Occipital lobe (tissue), 2 donors: ENCODE data around the gene AFDN. TPM values are rescaled to one million over a fixed set of nuclear protein-coding genes. Genes with fewer than 3 reads are reported as not detected.
"Not testable (repeated sequence)": the region's sequence is repeated elsewhere in the genome, so short reads cannot be mapped to it uniquely, and the experiment has no call there.

Source experiments
- DNase-seq: peaks from one replicate; lab custom pipeline; 2025; lab: John Stamatoyannopoulos, UW
- total RNA-seq: library from RNA; depleted of rRNA; stranded (reverse); fragments of >200 nt; gene quantifications from one replicate; pipeline ENCODE4 v1.2.3, GENCODE V29; 2014

The AFDN gene
- total RNA-seq, 1 donor from 2014 or later: 237 TPM

DNA sequence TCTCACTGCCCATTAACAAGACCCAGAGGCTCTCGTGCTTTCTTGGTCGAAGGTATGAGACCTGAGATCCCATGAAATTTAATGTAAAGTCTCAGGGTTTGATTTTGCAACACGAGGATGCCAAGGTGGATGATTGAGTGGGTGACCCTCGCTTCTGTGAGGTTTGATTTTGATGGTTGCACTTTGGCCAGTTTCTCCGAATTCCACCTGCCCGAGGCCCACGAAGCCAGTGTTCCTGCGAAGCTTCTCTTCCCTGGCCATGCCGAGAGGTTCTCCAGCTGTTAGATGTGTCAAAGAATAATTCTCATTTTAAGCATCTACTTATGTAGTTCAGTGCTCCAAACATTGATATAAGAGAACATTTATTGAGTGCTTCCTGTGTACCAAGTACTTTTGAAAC is 170.9 kb downstream of the AFDN start, which contains the start of gene KIF25:
KIF25 (plus strand) TSS at position 30 of the 400 bp plus-strand sequence. CDS start 31,915 bp downstream, outside the sequence.
- no peak for DNase-seq

DNA sequence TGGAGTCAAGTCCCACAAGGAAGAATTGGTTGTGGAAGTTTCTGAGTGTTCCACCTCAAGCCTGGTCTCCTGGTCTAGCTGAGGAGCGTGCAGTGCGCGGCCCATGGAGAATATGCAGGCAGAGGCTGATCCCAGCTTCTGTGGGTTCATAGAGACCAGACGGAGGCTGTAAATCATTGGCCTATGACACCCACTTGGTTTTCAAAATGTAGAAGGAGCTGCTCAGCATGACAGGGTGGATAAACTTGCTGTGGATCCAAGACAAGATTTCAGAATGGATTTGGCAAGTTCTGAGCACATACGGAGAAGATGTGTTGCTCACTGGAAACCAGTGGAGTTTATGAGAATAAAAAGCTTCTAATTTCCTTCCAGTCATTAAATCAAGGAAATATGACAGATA is 171.5 kb downstream of the AFDN start:
- DNase-seq: no peak

DNA sequence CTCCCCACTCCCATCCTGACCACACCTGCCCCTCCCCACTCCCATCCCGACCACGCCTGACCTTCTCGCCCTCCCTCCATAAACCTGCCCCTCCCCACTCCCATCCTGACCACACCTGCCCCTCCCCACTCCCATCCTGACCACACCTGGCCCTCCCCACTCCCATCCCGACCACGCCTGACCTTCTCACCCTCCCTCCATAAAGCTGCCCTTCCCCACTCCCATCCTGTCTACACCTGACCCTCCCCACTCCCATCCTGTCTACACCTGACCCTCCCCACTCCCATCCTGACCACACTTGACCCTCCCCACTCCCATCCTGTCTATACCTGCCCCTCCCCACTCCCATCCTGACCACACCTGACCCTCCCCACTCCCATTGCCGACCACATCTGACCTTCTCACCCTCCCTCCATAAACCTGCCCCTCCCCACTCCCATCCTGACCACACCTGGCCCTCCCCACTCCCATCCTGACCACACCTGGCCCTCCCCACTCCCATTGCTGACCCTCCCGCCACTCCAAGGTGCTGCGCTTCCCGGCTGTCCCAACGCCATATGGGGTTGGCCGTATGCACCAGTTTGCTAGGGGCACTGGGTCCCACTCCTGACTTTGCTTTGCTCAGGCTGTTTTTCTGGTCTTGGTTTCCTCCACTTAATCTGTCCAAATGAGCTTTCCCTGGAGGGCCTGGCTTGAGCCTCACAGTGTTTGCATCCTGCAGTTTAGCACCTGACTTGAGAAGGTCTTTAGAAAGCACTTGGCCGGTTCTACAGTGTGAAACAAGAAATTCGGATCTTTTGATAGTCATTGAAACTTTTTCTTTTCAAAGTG is 173.7 kb downstream of the AFDN start:
- DNase-seq: no peak

DNA sequence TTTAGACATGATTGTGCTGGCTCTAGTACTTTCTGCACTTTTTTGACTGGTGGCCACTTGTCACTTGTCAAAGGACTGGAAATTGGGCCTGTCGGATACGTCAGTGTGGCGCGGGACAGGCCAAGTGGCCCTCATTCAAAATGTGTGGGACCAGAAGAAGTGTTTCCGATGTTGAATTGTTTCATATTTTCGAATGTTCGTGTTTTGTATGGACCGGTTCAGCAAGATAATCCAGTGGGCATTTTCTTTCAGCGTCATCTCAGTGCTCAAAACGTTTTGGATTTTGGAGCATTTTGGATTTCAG is 174.3 kb downstream of the AFDN start:
- no peak for DNase-seq

DNA sequence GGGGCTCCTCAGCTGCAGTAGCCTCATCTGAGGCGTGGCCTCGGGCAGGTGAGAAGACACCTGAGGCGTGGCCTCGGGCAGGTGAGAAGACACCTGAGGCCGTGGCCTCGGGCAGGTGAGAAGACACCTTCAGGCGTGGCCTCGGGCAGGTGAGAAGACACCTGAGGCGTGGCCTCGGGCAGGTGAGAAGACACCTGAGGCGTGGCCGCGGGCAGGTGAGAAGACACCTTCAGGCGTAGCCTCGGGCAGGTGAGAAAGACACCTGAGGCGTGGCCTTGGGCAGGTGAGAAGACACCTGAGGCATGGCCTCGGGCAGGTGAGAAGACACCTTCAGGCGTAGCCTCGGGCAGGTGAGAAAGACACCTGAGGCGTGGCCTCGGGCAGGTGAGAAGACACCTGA is 174.8 kb downstream of the AFDN start:
- not testable (repeated sequence) for DNase-seq

DNA sequence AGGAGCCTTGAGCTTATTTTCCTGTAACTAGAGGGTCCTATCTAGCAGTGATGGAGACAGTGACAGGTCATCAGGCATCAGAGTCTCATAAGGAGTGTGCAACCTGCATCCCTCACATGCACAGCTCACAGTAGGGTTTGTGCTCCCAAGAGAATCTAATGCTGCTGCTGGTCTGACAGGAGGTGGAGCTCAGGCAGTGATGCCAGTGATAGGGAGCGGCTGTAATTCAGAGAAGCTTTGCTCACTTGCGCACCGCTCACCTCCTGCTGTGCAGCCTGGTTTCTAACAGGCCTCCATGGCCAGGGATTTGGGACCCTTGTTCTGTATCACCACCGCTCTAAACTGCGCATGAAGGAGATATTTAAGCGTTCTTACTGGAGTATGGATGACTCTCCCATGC is 176.1 kb downstream of the AFDN start:
- no peak for DNase-seq

DNA sequence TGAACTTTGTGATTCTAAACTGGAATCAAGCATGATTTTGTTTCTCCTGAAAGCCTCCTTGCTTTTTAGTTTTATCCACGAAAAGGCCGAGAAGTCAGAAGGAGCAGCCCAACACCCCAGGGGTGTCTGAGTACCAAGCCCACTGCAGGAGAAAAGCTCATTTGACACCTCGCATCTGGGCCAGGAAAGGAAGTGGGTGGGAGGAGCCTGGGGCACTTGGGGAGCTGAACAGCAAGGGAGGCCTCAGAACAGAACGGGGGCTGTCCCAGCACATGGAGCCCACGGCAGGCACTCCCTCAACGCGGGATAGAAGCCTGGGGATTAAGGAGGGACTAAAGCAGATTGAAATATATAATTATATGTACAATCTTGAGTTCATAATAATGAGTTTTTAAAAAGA is 177.3 kb downstream of the AFDN start:
- no peak for DNase-seq

DNA sequence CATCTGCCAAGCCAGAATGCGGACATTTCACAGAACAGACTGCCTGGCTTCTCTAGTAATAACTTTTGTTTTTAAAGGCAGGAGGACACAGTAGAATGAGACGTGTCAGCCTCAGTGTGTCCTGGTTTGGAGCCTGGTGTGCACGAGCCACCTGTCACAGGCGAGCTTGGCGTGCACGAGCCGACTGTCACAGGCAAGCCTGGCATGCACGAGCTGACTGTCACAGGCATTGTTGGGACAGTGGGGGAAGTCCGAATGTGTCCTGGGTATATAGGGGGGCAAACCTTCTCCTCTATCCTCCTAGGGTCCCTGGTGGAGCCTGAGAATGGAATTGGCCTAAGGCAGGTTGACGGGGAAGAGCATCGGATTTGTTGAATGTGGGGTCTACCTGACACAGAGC is 178.2 kb downstream of the AFDN start:
- DNase-seq: no peak

DNA sequence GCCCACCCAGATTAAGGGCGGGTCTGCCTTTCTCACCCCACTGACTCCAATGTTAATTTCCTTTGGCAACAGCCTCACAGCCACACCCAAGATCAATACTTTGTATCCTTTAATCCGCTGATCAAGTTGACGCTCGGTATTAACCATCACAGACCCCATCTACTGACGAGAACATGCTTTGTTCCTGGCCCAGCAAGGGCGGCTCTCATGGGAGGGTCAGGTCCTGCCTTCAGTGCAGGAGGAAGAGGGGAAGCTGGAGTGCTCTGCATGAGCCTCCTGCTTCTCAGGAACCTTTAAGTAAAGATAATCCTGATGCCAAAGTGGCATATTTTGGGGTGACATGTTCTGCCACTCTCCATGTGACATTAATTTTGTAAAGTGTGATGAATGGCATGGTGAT is 179.1 kb downstream of the AFDN start:
- DNase-seq: no peak

DNA sequence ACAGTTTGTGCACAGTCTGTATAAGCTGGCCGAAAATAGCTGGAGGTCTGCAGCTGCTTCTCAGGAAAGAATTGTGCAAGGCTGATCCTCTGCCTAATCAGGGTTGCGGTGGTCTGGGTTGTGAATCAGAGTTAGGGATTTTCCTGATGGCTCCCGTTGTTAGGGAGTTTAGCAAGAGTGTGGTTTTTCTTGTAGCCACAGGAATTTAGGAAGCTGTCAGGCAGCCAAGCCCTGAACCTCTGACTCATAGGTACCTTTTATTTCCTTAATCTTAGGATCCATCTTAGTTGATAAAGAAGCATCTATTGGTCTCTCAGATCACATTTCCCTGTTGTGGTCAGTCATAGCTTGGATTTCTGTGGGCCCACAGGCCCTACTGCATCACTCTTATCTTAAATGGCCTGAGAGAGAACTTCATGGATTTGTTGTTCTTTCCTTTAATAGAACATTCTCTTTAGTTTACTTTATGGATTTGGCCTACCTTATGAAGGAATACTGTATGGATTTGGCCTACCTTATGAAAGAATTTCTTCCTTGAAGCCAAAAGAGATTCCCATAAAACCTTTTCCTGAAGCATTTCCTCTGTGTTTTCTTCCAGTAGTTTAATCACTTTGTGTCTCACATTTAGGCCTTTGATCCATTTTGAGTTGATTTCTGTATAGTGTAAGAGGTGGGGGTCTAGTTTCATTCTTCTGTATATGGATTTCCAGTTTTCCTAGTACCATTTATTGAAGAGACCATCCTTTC is 181.1 kb downstream of the AFDN start:
- no peak for DNase-seq

DNA sequence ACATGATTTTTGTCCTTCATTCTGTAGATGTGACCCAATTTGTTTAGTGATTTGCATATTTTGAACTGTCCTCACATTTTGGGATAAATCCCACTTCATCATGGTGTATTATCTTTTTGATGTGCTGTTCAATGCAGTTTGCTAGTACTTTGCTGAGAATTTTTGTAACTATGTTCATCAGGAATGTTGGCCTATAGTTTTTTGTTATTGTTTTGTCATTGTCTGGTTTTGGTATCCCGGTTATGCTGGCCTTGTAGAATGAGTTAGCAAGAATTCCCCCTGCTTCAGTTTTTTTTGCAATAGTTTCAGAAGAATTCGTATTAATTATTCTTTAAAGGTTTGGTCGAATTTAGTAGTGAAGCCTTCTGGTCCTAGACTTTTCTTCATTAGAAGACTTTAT is 182.6 kb downstream of the AFDN start:
- no peak for DNase-seq

DNA sequence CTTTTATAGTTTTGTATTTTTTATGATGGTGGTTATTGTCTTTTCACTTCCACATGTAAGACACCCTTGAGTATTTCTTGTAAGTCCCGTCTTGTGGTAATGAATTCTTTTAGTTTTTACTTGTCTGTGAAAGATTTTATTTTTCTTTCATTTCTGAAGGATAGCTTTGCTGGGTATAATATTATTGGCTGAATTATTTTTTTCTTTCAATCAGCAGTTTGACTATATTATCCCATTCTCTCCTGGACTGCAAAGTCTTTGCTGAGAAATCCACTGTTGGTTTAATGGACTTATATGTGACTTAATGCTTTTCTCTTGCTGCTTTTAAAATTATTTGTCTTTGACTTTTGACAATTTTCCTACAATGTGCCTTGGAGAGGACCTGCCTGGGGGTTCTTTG is 184.6 kb downstream of the AFDN start:
- DNase-seq: no peak

DNA sequence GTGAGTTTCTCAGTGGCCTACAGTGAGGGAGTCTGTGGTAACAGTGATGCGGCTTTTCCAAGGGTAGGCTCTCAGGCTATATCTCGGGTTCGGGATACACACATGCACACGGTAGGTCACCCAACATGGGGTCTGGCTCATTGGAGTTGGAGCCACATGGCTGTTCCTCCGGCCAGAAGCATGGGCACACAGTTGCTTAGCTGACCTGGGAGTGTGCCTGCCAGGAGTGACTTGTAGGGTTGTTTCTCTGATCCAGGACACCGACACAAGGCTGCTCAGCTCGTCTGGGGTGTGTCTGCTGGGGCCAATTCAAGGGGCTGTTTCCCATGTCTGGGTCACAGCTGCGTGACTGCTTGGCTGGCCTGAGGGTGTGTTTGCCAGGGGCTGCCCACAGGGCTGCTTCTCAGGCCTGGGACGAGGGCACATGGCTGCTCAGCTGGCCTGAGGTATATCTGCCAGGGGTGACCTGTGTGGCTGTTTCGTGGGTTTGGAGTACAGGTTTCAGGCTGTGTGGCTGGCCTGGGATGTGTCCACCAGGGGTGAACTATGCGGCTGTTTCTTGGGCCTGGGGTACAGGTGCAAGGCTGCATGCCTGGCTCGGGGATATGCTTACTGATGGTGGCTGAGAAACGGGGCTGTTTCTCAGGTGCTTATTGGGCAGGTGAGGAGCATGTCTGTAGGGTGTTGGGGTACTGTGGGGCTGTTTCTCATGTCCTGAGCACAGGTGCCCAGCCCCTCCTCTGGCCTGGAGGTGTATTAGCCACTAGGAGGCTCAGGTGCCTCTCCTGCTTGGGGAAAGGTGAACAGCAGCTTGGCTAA is 185.9 kb downstream of the AFDN start:
- no peak for DNase-seq

DNA sequence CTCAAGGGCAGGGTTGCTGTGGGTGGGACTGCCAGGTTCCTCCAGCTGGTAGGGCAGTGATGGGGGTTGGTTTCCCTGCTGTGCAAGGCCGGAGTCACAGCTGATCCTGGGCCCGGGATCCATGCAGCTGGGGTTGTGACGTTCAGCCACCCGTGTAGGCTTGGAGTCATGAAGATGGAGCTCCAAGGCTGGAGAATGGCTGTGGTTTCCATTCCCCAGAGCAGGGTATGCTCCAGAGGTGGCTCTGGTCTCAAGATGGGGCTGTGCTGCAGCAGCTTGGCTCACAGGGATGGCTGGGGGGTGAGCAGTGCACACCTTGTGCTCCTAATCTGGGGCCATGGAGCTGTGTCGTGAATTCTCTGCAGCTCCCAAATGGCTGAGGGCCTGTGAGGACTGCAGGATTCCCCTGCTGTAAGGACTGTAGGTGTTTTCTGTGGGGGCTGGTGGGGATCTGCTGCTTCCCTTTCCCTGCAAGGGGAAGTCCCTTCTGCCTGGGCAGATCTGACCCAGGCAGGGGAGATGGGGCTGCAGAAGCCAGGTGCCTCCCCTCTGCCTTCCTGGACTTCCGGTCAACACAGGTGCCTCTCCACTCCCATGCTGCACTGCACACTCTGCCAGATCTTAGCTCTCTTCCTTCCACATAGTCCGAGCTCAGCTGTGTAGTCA is 186.7 kb downstream of the AFDN start:
- DNase-seq: no peak

DNA sequence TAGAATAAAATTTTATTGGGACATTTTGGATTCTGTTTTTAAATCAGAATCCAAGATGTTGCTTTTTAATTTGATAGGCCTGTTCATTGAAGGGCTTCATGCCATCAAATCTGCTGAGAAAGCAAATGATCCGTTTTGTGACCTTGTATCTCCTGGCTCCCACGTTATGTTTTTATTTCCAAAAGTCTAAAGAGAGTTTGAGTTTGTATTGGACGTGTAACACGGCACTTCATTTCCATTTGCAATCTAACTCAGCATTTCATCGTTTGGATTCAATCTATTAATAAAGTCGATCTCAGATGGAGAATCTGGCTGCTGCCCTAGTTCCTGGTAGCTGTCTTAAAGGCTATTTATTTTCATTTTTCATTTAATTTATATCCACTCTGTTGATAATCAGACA is 187.7 kb downstream of the AFDN start:
- no peak for DNase-seq

DNA sequence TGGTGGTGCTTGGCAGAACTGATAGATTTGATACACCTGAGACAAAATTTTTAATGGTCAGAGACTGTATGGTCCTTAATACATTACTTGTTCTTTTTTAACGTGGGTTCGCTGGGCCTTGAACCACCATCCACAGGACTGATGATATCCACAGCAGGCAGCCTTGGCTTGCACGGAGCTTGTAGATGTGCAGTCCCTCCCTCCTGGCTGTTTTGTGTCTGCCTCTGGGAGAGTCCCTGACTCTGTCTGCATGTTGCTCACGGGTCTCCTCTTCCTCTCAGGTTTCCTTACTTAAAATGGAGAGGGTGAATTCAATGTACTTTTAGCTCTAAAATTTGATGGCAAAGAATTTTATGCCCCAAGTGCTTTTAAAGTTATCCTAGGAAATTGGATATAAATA is 188.3 kb downstream of the AFDN start:
- no peak for DNase-seq

DNA sequence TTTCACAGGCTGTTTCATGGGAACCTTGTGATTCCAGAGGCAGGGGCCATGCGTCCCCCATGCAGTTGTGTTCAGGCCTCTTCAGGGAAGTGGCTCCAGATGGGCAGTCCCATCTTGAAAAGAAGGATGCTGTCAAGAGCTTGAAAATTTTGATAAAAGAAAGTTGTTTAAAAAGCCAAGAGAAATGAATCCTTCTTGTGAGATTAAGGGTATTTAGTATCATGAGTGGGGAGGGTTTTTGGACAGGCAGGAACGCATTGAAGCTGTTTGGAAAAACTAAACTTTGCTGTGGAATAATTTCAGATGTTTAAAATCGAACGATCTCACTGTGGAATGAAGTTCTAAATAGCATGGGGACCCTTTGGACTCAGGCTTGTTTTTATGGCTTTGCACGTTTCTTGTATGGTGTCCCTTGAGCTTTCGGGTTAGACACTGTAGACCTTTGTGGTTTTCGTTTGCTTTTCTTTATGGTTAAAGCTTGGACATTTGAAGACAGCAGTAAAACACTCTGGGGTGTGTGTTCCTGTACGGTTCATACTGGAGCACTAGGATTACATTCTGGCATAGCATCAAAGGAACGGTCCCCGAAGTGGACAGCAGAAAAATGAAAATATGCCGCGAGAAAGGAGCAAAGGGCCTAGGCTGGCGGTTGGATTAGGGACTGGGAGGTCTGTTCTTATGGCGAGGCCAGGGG is 188.9 kb downstream of the AFDN start:
- no peak for DNase-seq

DNA sequence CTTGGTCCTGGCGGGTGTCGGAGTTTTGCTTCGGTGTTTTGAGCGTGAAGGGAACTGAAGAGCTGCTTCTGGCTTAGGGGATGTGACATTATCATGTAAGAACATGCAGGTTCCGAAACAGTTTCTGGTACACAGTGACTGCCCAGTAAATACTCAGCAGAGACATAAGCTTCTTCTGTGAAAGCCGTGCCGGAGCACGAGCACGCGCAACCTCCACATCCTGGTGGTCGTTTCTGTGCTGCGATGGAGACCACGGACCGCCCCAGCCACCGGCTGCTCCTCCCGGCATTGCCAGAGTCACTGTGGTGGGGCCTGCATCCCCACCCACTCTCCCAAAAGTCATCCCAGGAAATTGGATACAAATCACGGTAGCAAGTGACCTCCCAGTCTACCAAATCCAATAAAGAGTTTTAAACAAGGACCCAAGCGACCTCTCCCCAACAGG is 189.5 kb downstream of the AFDN start:
- no peak for DNase-seq

DNA sequence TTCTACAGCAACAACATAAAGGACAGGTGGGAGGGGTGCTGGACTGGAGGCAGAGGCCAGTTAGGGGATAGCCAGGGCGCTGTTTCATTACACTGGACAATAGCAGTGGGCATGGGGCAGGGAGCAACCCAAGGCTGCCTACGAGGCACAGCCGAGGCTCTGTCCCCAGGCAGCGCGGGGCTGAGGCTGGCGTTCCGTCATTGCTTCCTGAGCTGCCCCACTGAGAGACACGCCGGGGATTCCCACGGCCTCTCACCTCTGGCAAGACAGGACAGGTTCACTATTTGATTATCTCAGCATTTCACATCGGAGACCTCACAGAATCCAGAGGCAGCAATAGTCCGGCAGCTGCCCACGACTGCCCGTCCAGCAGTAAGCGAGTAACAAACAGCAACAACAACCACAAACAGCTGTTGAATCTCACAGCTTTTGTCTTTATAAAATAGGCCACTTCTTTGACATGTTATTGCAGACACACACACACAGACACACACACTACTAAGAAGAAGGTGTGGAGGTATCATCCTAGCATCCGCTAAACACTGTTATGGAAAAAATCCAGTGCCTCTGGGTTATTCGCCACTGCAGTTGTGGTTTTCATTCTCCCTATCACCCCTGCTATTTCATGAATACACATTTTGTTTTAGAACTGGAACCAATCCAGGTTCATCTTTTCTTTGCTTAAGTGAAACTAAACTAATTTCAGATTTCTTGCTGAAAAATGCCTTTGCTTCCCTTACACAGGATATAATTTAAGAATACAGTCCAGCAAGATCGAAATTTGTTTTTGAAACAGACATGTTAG is 190.2 kb downstream of the AFDN start:
- DNase-seq: no peak

DNA sequence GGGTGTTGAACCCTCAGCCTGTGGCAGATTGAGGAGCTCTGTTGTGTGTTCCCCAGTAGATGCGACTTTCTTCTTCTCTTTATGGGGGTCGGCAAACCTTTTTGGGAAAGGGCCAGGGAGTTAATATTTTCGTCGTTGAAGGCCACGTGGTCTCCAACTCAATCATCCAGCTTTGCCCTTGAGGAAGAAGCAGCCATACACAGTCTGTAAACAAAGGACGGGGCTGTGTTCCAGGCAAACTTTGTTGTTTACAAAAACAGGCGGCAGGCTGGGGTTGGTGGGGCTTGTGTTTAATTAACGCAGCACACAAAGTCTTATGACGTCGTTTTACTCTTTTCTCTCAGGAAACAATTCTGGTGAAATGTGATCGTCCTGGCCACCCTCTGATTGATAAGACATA is 190.9 kb downstream of the AFDN start:
- DNase-seq: no peak
